Measurements from ENCODE around the gene LASP1.
"Not testable (repeated sequence)": the region's sequence is repeated elsewhere in the genome, so short reads cannot be mapped to it uniquely, and the experiment has no call there.

LASP1 gene

DNA sequence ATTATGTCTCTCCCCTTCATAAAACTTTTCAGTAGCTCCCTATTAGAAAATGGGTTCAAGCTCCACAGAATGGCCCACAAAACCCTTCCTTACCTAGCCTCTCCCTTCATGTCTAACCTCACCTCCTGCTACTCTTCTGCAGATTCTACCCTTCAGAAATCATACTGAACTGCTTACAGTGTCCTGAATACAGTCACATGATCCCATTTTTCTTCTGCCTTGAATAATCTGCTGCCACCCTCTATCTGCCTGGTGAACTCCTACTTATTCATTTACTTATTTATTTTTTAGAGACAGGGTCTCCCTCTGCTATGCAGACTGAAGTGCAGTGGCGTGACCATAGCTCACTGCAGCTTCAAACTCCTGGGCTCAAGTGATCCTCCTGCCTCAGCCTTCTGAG lies 70.5 kb downstream of the LASP1 start:
- DNase-seq, result no peak

DNA sequence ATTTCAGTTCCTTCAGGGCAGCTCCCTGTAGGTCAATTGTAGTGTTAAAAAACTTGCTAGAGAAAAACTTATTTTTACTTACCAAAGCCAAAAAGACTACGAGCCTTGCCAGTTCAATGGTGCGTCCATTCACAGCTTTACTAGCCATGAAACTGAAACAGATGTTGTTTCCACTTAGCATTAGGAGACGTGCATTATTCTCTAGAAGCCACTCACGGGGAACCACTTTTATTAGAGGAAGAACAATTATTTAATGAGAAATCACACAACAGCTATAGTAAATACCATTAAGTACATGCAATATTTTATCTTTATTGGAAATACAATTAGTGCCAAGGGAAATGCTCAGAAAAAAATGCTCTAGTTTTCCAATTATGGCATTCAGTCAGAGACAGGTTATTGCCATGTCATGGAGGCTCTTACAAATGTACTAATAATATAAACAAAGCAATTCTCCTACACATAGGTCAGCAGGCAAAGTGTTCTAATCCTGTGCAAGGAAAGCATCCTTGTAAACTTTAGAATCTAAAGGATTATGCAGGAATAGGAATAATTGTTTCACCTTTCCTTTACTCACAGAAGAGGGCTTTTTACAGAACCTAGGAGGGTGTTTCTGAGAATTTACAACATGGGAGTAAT lies 73.0 kb downstream of the LASP1 start:
- DNase-seq, result no peak

DNA sequence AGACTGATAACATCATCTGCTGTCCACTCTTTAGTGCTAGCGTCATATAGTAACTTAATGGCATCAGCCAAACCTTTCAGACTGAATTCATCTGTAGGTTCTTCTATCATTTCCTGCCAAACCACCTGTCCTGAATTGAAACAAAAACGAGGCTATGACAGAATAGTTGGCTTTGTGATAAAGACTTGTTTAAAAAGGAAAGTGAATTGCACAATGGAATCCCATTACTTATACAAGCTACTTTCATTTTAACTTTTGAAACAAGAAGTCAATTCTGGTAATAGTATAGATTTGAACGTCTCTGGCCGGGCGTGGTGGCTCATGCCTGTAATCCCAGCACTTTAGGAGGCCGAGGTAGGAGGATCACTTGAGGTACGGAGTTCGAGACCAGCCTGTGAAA lies 73.7 kb downstream of the LASP1 start:
- DNase-seq, result peak in 1 of 5 donors; percentile 44

DNA sequence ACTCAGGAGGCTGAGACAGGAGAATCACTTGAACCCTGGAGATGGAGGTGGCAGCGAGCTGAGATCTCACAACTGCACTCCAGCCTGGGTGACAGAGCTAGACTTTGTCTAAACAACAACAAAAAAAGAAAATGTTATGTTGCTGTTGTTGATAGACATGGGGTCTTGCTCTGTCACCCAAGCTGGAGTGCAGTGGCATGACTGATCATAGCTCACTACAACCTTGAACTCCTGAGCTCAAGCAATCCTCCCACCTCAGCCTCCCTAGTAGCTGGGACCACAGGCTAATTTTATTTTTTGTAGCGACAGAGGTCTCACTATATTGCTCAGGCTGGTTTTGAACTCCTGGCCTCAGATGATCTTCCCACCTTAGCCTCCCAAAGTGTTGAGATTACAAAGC lies 77.3 kb downstream of the LASP1 start:
- no peak for DNase-seq

DNA sequence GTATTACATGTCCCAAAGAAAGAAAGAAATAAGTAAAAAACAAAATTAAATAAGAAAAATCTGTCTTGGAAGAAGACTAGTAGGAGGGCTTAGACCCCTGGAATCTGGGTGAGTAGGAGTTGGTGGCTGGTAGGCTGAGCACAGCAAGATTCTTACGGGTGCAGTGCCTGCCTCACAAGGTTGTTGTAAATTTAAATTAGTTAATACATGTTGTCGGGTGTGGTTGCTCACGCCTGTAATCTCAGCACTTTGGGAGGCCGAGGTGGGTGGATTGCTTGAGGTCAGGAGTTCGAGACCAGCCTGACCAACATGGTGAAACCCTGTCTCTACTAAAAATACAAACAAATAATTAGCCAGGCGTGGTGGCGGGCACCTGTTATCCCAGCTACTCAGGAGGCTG lies 83.9 kb downstream of the LASP1 start:
- DNase-seq, result not testable (repeated sequence)

DNA sequence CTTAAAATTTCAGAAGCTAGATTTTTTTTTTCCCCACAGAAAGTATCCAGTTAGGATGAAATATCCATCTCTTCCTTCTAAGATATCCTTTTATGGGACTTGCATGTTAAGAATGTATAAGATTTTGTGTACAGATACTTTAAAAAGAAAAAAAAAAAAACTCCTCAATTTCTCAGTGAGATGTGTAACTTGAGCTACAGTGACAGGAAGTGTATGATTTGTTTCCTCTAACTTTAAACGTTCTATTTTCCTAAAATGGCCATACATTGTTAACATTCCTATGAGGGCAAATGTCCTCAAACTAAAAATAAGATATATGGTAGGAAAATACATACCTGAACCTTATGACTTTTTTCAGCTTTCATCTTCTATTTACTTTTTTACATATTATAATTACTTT lies 88.5 kb downstream of the LASP1 start:
- DNase-seq, result no peak

DNA sequence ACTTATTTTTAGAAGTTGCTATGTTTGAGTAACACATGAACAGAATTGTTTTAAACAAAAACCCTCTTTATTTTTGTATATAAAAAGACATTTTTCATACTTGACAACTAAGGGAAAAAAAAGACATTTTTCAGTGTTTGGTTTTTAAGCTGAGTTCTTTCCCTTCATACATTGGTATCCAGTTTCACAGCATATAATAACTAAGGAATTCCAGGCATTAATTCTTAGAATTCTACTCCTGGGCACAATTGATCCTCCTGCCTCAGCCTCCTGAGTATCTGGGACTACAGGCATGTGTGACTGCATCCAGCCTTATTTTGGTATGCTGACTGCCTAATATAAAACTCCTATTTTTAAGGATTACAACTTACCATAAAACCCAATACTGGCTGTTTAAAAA lies 88.9 kb downstream of the LASP1 start:
- DNase-seq, result no peak

DNA sequence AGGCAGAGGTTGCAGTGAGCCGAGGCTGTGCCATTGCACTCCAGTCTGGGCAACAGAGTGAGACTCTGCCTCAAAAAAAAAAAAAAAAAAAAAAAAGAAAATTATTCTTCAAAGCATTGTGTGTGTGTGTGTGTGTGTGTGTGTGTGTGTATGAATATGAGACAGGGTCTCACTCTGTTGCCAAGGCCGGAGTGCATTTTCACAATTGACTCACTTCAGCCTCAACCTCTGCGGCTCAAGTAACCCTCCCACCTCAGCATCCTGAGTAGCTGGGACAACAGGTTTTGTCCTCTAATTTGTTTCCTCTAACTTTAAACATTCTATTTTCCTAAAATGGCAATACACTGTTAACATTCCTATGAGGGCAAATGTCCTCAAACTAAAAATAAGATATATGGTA lies 89.7 kb downstream of the LASP1 start:
- no peak for DNase-seq

DNA sequence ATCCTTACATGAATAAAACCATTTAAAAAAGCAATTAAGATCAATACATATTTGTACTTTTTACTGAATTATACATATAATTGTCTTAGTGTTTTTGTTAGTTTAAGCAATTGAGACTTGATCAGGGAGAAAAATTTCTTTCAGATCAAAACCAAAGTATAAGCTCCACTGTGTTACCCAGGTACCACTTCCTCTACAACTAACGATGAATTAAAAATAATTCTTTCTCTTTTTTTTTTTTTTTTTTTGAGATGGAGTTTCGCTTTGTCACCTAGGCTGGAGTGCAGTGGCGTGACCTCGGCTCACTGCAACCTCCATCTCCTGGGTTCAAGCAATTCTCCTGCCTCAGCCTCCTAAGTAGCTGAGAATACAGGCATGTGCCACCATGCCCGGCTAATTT lies 90.5 kb downstream of the LASP1 start:
- no peak for DNase-seq

DNA sequence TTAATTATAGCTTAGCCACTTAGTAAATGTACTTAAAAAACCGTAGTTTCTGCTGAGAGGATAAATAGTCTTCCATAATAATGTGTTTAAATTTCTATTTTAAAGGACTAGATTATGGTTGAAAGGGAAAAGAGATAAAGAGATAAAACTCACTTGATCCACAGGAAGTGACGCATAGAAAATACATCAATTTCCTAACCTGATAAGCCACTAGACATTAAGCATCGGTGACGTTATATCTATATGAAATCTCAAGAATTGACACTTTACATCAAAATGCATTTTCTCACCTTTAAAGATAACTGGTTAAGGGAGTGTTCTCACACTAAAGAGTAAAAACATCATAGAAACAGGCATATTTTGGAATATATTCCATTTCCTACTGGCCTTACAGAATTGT lies 91.6 kb downstream of the LASP1 start:
- no peak for DNase-seq

DNA sequence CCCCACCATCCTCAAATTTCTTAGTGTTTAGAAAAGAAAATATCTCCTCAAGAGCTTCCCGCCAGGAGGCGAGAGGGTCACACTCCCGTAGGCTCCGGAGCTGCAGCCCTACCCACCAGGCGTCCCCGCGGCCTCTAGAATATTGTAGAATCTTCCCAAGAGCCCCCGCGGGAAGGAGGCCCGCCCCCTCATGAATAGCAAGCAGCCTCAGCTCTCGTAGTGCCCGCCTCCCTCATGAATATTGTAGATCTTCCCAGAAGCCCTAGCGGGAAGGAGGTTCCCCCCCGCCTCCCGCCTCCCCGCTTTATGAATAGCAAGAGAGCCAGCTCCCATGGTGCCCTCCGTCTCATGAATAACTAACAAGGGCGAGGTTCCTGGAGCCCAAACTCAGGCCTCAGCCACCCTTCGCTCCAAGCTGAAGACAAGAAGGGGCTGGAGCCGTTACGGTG lies 97.5 kb downstream of the LASP1 start, which contains the start of gene FBXO47:
FBXO47 (minus strand) TSS at position 114 of the 449 bp plus-strand sequence. CDS start 4,378 bp downstream, outside the sequence.
- peak; percentile 57 to 83 (median 68) for DNase-seq

DNA sequence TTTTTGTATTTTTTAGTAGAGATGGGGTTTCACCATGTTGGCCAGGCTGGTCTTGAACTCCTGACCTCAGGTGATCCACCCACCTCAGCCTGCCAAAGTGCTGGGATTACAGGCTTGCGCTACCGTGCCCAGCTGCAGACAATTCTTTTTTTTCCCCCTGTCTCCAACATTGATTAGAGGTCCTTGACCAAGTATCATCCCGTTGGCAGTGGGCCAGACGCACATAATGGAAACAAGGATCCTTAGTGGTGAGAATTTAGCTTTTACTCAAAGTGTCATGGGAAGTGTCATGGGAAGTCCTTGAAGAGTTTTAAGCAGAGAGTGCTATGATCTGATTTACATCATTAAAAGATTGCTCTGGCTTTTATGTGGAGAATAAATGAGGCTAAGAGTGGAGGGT lies 99.4 kb downstream of the LASP1 start:
- no peak for DNase-seq

DNA sequence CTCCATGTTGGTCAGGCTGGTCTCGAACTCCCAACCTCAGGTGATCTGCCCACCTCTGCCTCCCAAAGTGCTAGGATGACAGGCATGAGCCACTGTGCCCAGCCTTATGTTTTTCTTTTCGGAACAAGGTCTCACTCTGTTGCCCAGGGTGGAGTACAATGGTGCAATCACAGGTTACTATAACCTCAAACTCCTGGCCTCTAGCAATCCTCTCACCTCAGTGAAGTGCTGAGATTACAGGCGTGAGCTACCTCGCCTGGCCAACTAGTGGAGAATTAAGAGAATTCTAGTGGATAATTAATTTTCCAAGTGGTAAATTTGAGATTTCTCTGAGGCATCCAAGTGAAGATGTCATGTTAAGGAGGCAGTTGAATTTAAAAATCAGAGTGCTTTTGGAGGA lies 100.3 kb downstream of the LASP1 start:
- no peak for DNase-seq

DNA sequence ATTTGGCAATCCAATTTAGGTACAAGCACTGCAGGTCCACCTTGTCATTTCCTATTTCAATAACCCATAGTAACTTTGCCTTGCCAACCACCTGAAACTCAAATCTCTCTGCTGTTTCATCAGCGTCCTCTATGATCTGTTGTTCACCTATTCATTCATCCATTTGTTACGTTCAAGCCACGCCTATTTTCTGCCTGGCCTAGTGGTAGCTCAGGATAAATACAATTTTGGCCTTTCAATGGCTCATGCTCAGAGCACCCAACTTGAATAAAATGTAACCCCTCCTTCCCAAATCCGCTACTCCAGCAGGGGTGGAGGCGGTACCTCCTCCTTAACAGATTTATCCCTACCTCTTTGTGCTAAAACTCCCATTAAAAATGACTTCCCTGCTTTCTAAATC lies 100.9 kb downstream of the LASP1 start:
- DNase-seq, result no peak
